ENCODE data around the gene HAL.

Gene HAL

GRCh38 chr12:95993907-95994306 is 2.2 kb downstream of the HAL start:
- WGBS, 2 experiments (ENCODE audit: insufficient coverage in 2 of 2) = 86% methylated on average over 5 of the region's 7 CpGs; no CpG with 5 or more reads in 1 of the 2 experiments
- H3K27ac ChIP-seq (ENCODE audit: low read depth, low read length, severe bottlenecking) = no peak overlapping the region

GRCh38 chr12:95990136-95990535 is 6.0 kb downstream of the HAL start:
- Histone ChIP-seq H3K4me1 (ENCODE audit: control insufficient read depth, insufficient read depth, low read length, poor library complexity, severe bottlenecking) (no peaks in the 10 kb centered on the region), H3K36me3 (ENCODE audit: control insufficient read depth, insufficient read depth, low read length) (no peaks in the 10 kb centered on the region), H3K9me3 (ENCODE audit: control insufficient read depth, low read length) (no peaks in the 10 kb centered on the region), H3K27ac (ENCODE audit: low read depth, low read length, severe bottlenecking) (no peak overlapping the region), H3K4me3 (ENCODE audit: extremely low read depth, insufficient read depth, low read length, poor library complexity, severe bottlenecking) (no peak overlapping the region)
- 74 to 83% methylated on average over 2 to 5 of the region's 7 CpGs for WGBS, 2 experiments (ENCODE audit: insufficient coverage in 2 of 2)

More at GRCh38 chr12:95993907-95994306, 2.2 kb downstream of the HAL start:
- Histone ChIP-seq H3K4me1 (ENCODE audit: control insufficient read depth, insufficient read depth, low read length, poor library complexity, severe bottlenecking) (peaks cover 3% of the 10 kb centered on the region), H3K4me3 (ENCODE audit: extremely low read depth, insufficient read depth, low read length, poor library complexity, severe bottlenecking) (no peak overlapping the region), H3K36me3 (ENCODE audit: control insufficient read depth, insufficient read depth, low read length) (no peaks in the 10 kb centered on the region), H3K9me3 (ENCODE audit: control insufficient read depth, low read length) (no peaks in the 10 kb centered on the region)

GRCh38 chr12:95989504-95990123 is 6.5 kb downstream of the HAL start:
- no peak overlapping the region for H3K4me3 ChIP-seq (ENCODE audit: extremely low read depth, insufficient read depth, low read length, poor library complexity, severe bottlenecking)
- H3K27ac ChIP-seq (ENCODE audit: low read depth, low read length, severe bottlenecking) = no peak overlapping the region
- no peaks in the 10 kb centered on the region for H3K9me3 ChIP-seq (ENCODE audit: control insufficient read depth, low read length)
- WGBS, 2 experiments (ENCODE audit: insufficient coverage in 2 of 2) = 91 to 96% methylated on average over 1 to 4 of the region's 4 CpGs
- H3K4me1 ChIP-seq (ENCODE audit: control insufficient read depth, insufficient read depth, low read length, poor library complexity, severe bottlenecking) = no peaks in the 10 kb centered on the region
- H3K36me3 ChIP-seq (ENCODE audit: control insufficient read depth, insufficient read depth, low read length) = no peaks in the 10 kb centered on the region

GRCh38 chr12:95988506-95989275 is 7.5 kb downstream of the HAL start:
- 81 to 92% methylated on average over 5 to 8 of the region's 11 CpGs for WGBS, 2 experiments (ENCODE audit: insufficient coverage in 2 of 2)
- no peaks in the 10 kb centered on the region for H3K9me3 ChIP-seq (ENCODE audit: control insufficient read depth, low read length)
- H3K36me3 ChIP-seq (ENCODE audit: control insufficient read depth, insufficient read depth, low read length) = no peaks in the 10 kb centered on the region
- H3K4me1 ChIP-seq (ENCODE audit: control insufficient read depth, insufficient read depth, low read length, poor library complexity, severe bottlenecking) = no peaks in the 10 kb centered on the region
- no peak overlapping the region for H3K4me3 ChIP-seq (ENCODE audit: extremely low read depth, insufficient read depth, low read length, poor library complexity, severe bottlenecking)
- H3K27ac ChIP-seq (ENCODE audit: low read depth, low read length, severe bottlenecking) = no peak overlapping the region

GRCh38 chr12:95986635-95987570 is 9.2 kb downstream of the HAL start:
- no peaks in the 10 kb centered on the region for H3K36me3 ChIP-seq (ENCODE audit: control insufficient read depth, insufficient read depth, low read length)
- WGBS, 2 experiments (ENCODE audit: insufficient coverage in 2 of 2) = 56 to 57% methylated on average over 7 to 8 of the region's 14 CpGs

GRCh38 chr12:95984682-95985081 is 11.5 kb downstream of the HAL start:
- Histone ChIP-seq H3K4me3 (ENCODE audit: extremely low read depth, insufficient read depth, low read length, poor library complexity, severe bottlenecking) (no peak overlapping the region), H3K36me3 (ENCODE audit: control insufficient read depth, insufficient read depth, low read length) (no peaks in the 10 kb centered on the region), H3K4me1 (ENCODE audit: control insufficient read depth, insufficient read depth, low read length, poor library complexity, severe bottlenecking) (no peaks in the 10 kb centered on the region), H3K9me3 (ENCODE audit: control insufficient read depth, low read length) (no peaks in the 10 kb centered on the region), H3K27ac (ENCODE audit: low read depth, low read length, severe bottlenecking) (no peak overlapping the region)
- 100% methylated on average over 1 of the region's 1 CpG; no CpG with 5 or more reads in 1 of the 2 experiments for WGBS, 2 experiments (ENCODE audit: insufficient coverage in 2 of 2)

More at GRCh38 chr12:95986635-95987570, 9.2 kb downstream of the HAL start:
- H3K4me3 ChIP-seq (ENCODE audit: extremely low read depth, insufficient read depth, low read length, poor library complexity, severe bottlenecking) = no peak overlapping the region
- no peak overlapping the region for H3K27ac ChIP-seq (ENCODE audit: low read depth, low read length, severe bottlenecking)
- no peaks in the 10 kb centered on the region for H3K4me1 ChIP-seq (ENCODE audit: control insufficient read depth, insufficient read depth, low read length, poor library complexity, severe bottlenecking)
- H3K9me3 ChIP-seq (ENCODE audit: control insufficient read depth, low read length) = no peaks in the 10 kb centered on the region

GRCh38 chr12:95982602-95983001 is 13.5 kb downstream of the HAL start:
- Histone ChIP-seq H3K4me1 (ENCODE audit: control insufficient read depth, insufficient read depth, low read length, poor library complexity, severe bottlenecking) (no peaks in the 10 kb centered on the region), H3K9me3 (ENCODE audit: control insufficient read depth, low read length) (no peaks in the 10 kb centered on the region), H3K4me3 (ENCODE audit: extremely low read depth, insufficient read depth, low read length, poor library complexity, severe bottlenecking) (no peak overlapping the region), H3K36me3 (ENCODE audit: control insufficient read depth, insufficient read depth, low read length) (no peaks in the 10 kb centered on the region), H3K27ac (ENCODE audit: low read depth, low read length, severe bottlenecking) (no peak overlapping the region)
- WGBS, 2 experiments (ENCODE audit: insufficient coverage in 2 of 2) = 71 to 100% methylated on average over 1 of the region's 1 CpG

- Histone ChIP-seq H3K36me3 (ENCODE audit: control insufficient read depth, insufficient read depth, low read length) (no peaks in the 10 kb centered on the region), H3K4me3 (ENCODE audit: extremely low read depth, insufficient read depth, low read length, poor library complexity, severe bottlenecking) (no peak overlapping the region), H3K27ac (ENCODE audit: low read depth, low read length, severe bottlenecking) (no peak overlapping the region), H3K4me1 (ENCODE audit: control insufficient read depth, insufficient read depth, low read length, poor library complexity, severe bottlenecking) (no peaks in the 10 kb centered on the region), H3K9me3 (ENCODE audit: control insufficient read depth, low read length) (no peaks in the 10 kb centered on the region)
- 96 to 98% methylated on average over 5 of the region's 5 CpGs for WGBS, 2 experiments (ENCODE audit: insufficient coverage in 2 of 2)
Observed at GRCh38 chr12:95980437-95980836, 15.7 kb downstream of the HAL start.

GRCh38 chr12:95978774-95979173 is 17.4 kb downstream of the HAL start:
- H3K4me3 ChIP-seq (ENCODE audit: extremely low read depth, insufficient read depth, low read length, poor library complexity, severe bottlenecking) = no peak overlapping the region
- H3K27ac ChIP-seq (ENCODE audit: low read depth, low read length, severe bottlenecking) = no peak overlapping the region
- WGBS, 2 experiments (ENCODE audit: insufficient coverage in 2 of 2) = 92% methylated on average over 2 of the region's 3 CpGs; no CpG with 5 or more reads in 1 of the 2 experiments
- H3K9me3 ChIP-seq (ENCODE audit: control insufficient read depth, low read length) = no peaks in the 10 kb centered on the region
- no peaks in the 10 kb centered on the region for H3K4me1 ChIP-seq (ENCODE audit: control insufficient read depth, insufficient read depth, low read length, poor library complexity, severe bottlenecking)
- H3K36me3 ChIP-seq (ENCODE audit: control insufficient read depth, insufficient read depth, low read length) = no peaks in the 10 kb centered on the region

- H3K36me3 ChIP-seq (ENCODE audit: control insufficient read depth, insufficient read depth, low read length) = no peaks in the 10 kb centered on the region
- H3K4me3 ChIP-seq (ENCODE audit: extremely low read depth, insufficient read depth, low read length, poor library complexity, severe bottlenecking) = no peak overlapping the region
- H3K27ac ChIP-seq (ENCODE audit: low read depth, low read length, severe bottlenecking) = no peak overlapping the region
- no peaks in the 10 kb centered on the region for H3K9me3 ChIP-seq (ENCODE audit: control insufficient read depth, low read length)
- no peaks in the 10 kb centered on the region for H3K4me1 ChIP-seq (ENCODE audit: control insufficient read depth, insufficient read depth, low read length, poor library complexity, severe bottlenecking)
- WGBS, 2 experiments (ENCODE audit: insufficient coverage in 2 of 2) = 95 to 97% methylated on average over 3 to 5 of the region's 5 CpGs
Observed at GRCh38 chr12:95978351-95978750, 17.8 kb downstream of the HAL start.
